ENCODE results near the gene ADAMTS19. TPM values are rescaled to one million over a fixed set of nuclear protein-coding genes. Genes with fewer than 3 reads are reported as not detected.
"Not testable (repeated sequence)": the region's sequence is repeated elsewhere in the genome, so short reads cannot be mapped to it uniquely, and the experiment has no call there.

The ADAMTS19 gene
- total RNA-seq, 2 experiments from 2014 or later = not detected

DNA sequence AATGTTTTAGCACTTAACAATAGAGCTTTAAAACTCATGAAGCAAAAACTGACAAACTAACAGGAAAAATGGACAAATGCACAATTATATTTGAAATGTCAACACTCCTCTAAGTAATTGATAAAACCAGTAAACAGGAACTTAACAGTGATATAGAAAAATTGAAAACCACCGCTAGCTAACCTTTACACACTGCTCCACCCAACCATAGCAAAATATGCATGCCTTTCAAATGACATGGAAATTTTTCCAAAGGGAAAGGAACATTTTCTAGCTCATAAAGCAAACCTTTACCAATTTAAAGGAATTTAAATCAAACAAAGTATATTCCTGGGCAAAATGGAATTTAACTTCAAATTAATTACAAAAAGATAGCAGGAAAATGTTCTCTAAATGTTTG lies 109.2 kb downstream of the ADAMTS19 start:
- Mint-ChIP-seq H3K4me1 (no peaks in the 10 kb centered on the region), H3K9me3 (no peaks in the 10 kb centered on the region), H3K27ac (no peak overlapping the region), H3K4me3 (no peak overlapping the region), H3K27me3 (no peaks in the 10 kb centered on the region), H3K36me3 (no peaks in the 10 kb centered on the region)
- POLR2A ChIA-PET = no interaction called here
- DNase-seq = no peak
- ATAC-seq (ENCODE audit: low read depth) = no peak

DNA sequence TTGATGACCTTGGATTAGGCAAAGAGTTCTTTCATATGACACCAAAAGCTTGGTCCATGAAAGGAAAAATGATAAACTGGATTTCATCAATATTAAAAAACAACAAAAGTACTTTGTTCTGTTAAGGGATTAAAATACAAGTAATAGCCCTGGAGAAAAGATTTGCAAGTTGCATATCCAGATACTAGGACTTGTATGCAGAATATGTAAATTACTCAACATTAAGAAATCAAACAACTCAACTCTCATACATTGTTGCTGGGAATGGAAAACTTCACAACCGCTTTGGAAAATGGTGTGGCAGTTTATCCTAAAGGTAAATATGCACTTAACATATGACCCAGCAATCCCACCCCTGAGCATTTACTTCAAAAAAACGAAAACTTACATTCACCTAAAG lies 112.0 kb downstream of the ADAMTS19 start:
- POLR2A ChIA-PET = no interaction called here
- H3K36me3 Mint-ChIP-seq = no peaks in the 10 kb centered on the region
- no peaks in the 10 kb centered on the region for H3K27me3 Mint-ChIP-seq

DNA sequence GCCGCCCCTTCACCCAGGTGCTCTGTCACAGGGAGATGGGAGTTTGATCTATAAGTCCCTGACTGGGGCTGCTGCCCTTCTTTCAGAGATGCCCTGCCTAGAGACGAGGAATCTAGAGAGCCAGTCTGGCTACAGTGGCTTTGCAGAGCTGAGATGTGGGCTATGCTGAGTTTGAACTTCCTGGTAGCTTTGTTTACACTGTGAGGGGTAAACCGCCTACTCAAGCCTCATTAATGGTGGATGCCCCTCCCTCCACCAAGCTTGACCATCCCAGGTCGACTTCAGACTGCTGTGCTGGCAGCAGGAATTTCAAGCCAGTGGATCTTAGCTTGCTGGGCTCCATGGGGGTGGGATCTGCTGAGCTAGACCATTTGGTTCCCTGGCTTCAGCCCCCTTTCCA lies 124.4 kb downstream of the ADAMTS19 start:
- H3K9me3 Mint-ChIP-seq; DNase-seq; H3K27me3 Mint-ChIP-seq; ATAC-seq (ENCODE audit: low read depth); H3K4me3 Mint-ChIP-seq; POLR2A ChIA-PET; H3K36me3 Mint-ChIP-seq; H3K4me1 Mint-ChIP-seq; H3K27ac Mint-ChIP-seq: not testable (repeated sequence)

More for the DNA sequence above, 112.0 kb downstream of the ADAMTS19 start:
- no peak overlapping the region for H3K27ac Mint-ChIP-seq
- H3K4me3 Mint-ChIP-seq = no peak overlapping the region
- H3K4me1 Mint-ChIP-seq = no peaks in the 10 kb centered on the region
- no peak for DNase-seq
- no peak for ATAC-seq (ENCODE audit: low read depth)
- H3K9me3 Mint-ChIP-seq = peaks cover 4% of the 10 kb centered on the region

DNA sequence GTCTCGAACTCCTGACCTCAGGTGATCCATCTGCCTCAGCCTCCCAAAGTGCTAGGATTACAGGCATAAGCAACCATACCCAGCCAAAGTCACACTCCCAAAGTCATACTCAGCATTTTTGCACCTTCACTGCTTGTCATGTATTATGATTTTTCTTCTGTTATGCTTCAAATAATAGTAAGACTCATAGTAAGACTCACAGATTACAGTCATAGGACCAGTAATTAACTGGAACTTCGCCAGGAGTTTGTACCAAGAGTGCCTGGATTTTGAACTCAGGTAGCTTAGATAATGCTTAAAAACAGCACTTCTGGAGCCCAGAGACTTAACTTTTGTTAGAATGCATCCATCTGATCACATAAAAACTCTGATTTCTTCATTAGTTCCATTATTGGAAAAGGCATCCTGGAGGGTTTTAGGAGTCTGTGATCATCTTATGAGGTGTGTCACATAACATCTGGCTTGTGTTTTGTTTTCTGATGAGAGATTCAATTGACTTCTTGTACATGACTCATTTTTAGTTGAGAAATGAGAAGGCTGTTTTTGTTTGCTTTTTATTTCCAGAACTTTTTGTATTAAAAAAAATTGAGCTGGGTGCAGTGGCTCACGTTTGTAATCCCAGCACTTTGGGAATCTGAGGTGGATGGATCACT lies 131.5 kb downstream of the ADAMTS19 start:
- no peaks in the 10 kb centered on the region for H3K27me3 Mint-ChIP-seq
- no peaks in the 10 kb centered on the region for H3K4me1 Mint-ChIP-seq
- no peaks in the 10 kb centered on the region for H3K9me3 Mint-ChIP-seq
- no peak for DNase-seq
- H3K4me3 Mint-ChIP-seq = no peak overlapping the region
- no peak for ATAC-seq (ENCODE audit: low read depth)
- H3K36me3 Mint-ChIP-seq = no peaks in the 10 kb centered on the region
- no peak overlapping the region for H3K27ac Mint-ChIP-seq
- POLR2A ChIA-PET = no interaction called here

DNA sequence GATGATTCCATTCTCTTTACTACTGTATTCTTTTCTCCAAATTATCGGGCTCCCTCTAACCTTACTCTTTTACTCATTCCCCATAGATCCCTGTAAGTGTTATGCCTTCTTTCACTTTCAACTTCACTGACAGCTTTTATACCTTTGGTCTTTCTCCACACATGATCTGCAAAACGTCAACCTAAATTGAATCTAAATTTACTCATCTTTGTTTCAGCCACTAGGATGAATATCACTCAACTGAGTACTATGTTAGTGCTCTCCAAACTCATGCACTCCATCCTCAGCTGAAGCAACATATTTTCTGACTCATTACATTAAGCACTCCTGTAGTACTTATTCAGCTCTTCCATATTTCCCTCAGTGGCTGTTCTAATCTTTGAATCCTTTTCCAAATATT lies 133.4 kb downstream of the ADAMTS19 start:
- Mint-ChIP-seq H3K4me3 (no peak overlapping the region), H3K4me1 (no peaks in the 10 kb centered on the region), H3K9me3 (no peaks in the 10 kb centered on the region), H3K27ac (no peak overlapping the region), H3K27me3 (no peaks in the 10 kb centered on the region), H3K36me3 (no peaks in the 10 kb centered on the region)
- DNase-seq (no peak), ATAC-seq (ENCODE audit: low read depth) (no peak)
- POLR2A ChIA-PET = no interaction called here

DNA sequence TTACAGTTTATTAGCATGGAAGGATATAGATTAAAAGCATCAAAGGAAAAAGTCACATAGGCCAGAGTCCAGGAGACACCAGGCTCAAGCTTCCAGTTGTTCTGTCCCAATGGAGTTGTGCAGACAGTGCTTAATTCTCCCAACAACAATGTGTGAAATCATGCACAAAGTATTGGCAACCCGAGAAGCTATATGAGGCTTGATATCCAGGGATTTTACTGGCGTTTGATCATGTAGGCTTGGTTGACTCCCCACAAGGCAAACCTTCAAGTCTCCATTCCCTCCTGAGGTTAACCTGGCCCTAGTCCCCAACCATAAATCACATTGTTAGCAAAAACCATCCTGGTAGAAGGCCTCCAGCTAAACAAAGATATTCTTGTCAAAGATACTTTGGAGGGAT lies 141.5 kb downstream of the ADAMTS19 start:
- Mint-ChIP-seq H3K4me3 (no peak overlapping the region), H3K4me1 (no peaks in the 10 kb centered on the region), H3K27me3 (no peaks in the 10 kb centered on the region), H3K27ac (no peak overlapping the region), H3K9me3 (no peaks in the 10 kb centered on the region), H3K36me3 (no peaks in the 10 kb centered on the region)
- DNase-seq (no peak), ATAC-seq (ENCODE audit: low read depth) (no peak)
- POLR2A ChIA-PET = no interaction called here

DNA sequence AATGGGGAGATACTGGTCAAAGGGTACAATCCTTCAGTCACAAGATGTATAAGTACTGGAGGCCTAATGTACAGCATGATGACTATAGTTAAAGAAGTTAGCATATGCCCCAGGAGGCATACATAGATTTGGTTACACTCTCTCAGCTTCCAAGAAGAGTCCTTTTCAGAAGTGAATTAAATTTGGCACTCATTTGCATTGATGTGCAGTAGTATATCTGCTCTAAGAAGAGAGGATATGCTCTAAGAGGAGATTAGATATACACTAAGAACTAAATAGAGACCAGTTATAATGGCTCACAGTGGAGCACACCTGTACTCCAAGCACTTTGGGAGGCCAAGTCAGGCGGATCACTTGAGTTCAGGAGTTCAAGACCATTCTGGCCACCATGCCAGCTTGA lies 148.3 kb downstream of the ADAMTS19 start:
- peaks cover 2% of the 10 kb centered on the region for H3K9me3 Mint-ChIP-seq
- DNase-seq = no peak
- no peaks in the 10 kb centered on the region for H3K36me3 Mint-ChIP-seq
- ATAC-seq (ENCODE audit: low read depth) = no peak
- H3K4me3 Mint-ChIP-seq = no peak overlapping the region
- POLR2A ChIA-PET = no interaction called here
- no peaks in the 10 kb centered on the region for H3K27me3 Mint-ChIP-seq
- no peak overlapping the region for H3K27ac Mint-ChIP-seq
- no peaks in the 10 kb centered on the region for H3K4me1 Mint-ChIP-seq

DNA sequence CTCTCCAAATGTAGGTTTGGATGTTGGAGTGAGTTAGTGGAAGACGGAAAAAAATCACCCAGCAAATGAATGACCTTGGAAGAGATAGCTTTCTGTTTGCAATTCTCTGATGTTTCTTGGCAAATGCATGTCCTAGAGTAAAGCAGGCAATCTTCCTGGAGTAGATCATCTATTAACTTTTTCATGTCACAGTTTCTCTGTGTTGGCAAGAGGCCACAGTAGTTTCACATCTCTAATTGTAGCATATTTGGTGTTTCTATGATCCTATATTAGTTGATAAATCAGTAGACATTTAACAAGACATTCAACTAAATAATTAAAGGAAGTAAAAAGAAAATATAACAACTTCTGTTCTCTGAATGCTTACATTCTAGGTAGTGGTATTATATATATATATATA lies 149.6 kb downstream of the ADAMTS19 start:
- H3K36me3 Mint-ChIP-seq = no peaks in the 10 kb centered on the region
- H3K27me3 Mint-ChIP-seq = no peaks in the 10 kb centered on the region
- H3K9me3 Mint-ChIP-seq = peaks cover 2% of the 10 kb centered on the region
- DNase-seq = no peak
- no peak for ATAC-seq (ENCODE audit: low read depth)
- no peak overlapping the region for H3K4me3 Mint-ChIP-seq
- H3K4me1 Mint-ChIP-seq = no peaks in the 10 kb centered on the region
- H3K27ac Mint-ChIP-seq = no peak overlapping the region
- POLR2A ChIA-PET = no interaction called here

DNA sequence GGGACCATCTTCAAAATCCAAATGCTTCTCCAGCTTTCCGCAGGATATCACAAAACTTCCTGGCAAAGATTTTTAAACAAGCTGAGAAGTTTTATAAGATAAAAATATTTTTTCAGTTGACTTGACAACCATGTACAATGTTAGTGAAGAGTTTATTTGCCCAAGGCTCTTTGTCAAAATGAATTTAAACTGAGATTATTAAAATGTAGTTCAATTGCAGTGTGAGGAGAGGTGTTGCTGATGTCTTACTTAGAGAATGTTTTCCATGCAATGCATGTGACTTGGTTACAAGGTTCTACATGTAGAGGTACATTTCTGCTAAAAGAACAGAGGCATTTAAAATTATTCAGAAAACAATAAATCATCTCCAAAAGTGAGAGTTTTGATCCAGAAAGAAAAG lies 156.4 kb downstream of the ADAMTS19 start:
- POLR2A ChIA-PET = no interaction called here
- H3K27ac Mint-ChIP-seq = no peak overlapping the region

DNA sequence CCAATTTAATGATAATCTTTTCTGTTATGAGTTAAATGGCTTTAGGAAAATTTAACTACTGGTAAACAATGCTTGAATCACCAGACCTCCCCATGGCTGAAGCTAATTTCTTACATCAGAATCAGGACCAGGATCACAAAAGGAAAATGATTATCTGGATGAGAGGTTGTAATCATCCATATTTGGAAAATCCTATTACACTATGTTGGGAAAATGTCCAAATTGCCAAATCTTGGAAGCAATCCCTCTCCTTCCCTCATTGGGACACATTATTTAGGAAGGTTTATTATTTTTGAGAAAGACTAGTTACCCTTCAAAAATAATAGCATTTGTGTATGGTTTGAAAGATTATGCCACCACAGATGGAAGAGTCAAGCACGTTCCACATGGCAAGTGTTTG lies 157.1 kb downstream of the ADAMTS19 start:
- Mint-ChIP-seq H3K36me3 (no peaks in the 10 kb centered on the region), H3K27me3 (no peaks in the 10 kb centered on the region), H3K27ac (no peak overlapping the region), H3K4me3 (no peak overlapping the region), H3K4me1 (no peaks in the 10 kb centered on the region), H3K9me3 (peaks cover 2% of the 10 kb centered on the region)
- POLR2A ChIA-PET = no interaction called here
- DNase-seq (no peak), ATAC-seq (ENCODE audit: low read depth) (no peak)

More for the DNA sequence above, 156.4 kb downstream of the ADAMTS19 start:
- Mint-ChIP-seq H3K4me3 (no peak overlapping the region), H3K36me3 (no peaks in the 10 kb centered on the region), H3K27me3 (no peaks in the 10 kb centered on the region), H3K9me3 (peaks cover 2% of the 10 kb centered on the region), H3K4me1 (no peaks in the 10 kb centered on the region)
- no peak for DNase-seq
- ATAC-seq (ENCODE audit: low read depth) = no peak

DNA sequence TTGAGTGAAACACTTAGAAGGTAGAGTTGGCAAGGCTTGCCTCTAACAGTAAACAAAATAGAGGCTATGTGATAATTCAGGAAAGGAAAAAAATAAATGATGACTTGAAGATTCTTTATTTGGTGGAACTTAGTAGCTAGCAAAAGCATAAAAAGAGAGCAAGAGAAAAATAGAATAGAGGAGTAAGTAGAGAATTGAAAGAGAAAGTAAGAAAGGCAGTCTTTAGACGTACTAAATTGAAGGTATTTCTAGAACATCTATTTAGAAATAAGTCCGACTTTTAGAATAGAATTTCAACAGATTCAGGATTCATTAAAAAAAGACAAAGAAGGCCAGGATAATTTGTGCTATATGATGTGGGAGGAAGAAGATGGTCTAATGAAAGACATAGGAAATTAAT lies 159.7 kb downstream of the ADAMTS19 start:
- H3K27me3 Mint-ChIP-seq = no peaks in the 10 kb centered on the region
- POLR2A ChIA-PET = no interaction called here
- no peak overlapping the region for H3K4me3 Mint-ChIP-seq
- no peaks in the 10 kb centered on the region for H3K36me3 Mint-ChIP-seq
- no peak overlapping the region for H3K27ac Mint-ChIP-seq
- no peak for ATAC-seq (ENCODE audit: low read depth)
- no peak for DNase-seq
- H3K4me1 Mint-ChIP-seq = no peaks in the 10 kb centered on the region
- peaks cover 1% of the 10 kb centered on the region for H3K9me3 Mint-ChIP-seq

DNA sequence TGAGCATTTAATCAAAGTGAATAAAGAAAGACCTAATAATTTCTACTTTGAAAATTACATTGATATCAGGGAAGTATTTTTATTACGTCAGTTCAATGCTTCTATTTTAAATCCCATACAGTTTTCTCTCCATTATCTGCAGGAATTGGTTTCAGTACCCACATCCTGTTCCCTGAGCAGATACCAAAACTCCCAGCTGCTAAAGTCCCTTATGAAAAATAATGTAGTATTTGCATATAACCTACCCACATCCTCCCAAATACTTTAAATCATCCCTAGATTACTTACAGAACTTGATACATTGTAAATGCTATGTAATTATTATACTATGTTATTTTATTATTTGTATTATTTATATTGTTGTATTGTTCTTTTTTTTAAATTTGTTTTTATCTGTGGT lies 162.4 kb downstream of the ADAMTS19 start:
- H3K27me3 Mint-ChIP-seq = no peaks in the 10 kb centered on the region
- H3K4me1 Mint-ChIP-seq = no peaks in the 10 kb centered on the region
- POLR2A ChIA-PET = no interaction called here
- H3K9me3 Mint-ChIP-seq = peaks cover 3% of the 10 kb centered on the region
- ATAC-seq (ENCODE audit: low read depth) (no peak), DNase-seq (no peak)
- no peak overlapping the region for H3K27ac Mint-ChIP-seq
- no peak overlapping the region for H3K4me3 Mint-ChIP-seq
- no peaks in the 10 kb centered on the region for H3K36me3 Mint-ChIP-seq

DNA sequence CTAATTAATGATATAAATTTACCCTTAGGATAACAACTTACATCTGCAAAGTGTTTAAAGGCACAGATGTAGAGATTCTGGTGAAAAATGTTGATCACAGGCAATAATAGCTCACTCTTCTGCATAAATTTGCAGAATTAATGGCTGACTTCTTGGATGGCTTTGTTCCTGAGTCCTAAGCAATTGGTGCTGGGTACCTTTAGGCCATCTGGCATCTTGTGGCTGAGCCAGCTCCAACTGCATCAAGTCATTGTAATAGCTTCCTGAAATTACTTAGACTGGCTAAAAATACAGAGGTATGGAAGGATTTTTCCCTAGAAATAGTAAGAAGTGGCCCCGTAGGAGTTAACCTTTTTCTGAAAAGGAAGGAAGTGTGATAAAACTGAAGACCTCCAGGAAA lies 169.5 kb downstream of the ADAMTS19 start:
- DNase-seq = no peak
- POLR2A ChIA-PET = no interaction called here
- no peaks in the 10 kb centered on the region for H3K4me1 Mint-ChIP-seq

DNA sequence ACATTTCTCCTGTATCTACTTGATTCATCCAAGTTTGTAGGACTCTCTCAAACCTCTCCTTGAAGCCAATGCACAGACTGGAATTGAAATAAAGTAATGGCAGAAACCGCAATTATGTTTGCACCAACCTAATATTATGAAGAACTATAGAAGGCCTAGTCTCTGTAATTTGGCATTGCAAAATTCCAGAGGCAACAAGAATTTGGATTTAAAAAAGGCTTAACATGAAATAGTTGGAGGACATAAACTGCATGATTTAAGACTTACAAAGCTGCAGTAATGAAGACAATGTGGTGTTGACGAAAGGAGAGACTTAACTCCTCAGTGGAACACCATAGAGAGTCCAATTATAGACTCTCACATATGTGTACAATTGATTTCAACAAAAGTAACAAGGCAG lies 170.0 kb downstream of the ADAMTS19 start:
- Mint-ChIP-seq H3K27ac (no peak overlapping the region), H3K9me3 (peaks cover 2% of the 10 kb centered on the region), H3K4me1 (no peaks in the 10 kb centered on the region), H3K4me3 (no peak overlapping the region), H3K36me3 (no peaks in the 10 kb centered on the region), H3K27me3 (no peaks in the 10 kb centered on the region)
- POLR2A ChIA-PET = no interaction called here
- ATAC-seq (ENCODE audit: low read depth) = no peak
- DNase-seq = no peak

More for the DNA sequence above, 169.5 kb downstream of the ADAMTS19 start:
- Mint-ChIP-seq H3K9me3 (peaks cover 5% of the 10 kb centered on the region), H3K27ac (no peak overlapping the region), H3K27me3 (no peaks in the 10 kb centered on the region), H3K4me3 (no peak overlapping the region), H3K36me3 (no peaks in the 10 kb centered on the region)
- no peak for ATAC-seq (ENCODE audit: low read depth)

DNA sequence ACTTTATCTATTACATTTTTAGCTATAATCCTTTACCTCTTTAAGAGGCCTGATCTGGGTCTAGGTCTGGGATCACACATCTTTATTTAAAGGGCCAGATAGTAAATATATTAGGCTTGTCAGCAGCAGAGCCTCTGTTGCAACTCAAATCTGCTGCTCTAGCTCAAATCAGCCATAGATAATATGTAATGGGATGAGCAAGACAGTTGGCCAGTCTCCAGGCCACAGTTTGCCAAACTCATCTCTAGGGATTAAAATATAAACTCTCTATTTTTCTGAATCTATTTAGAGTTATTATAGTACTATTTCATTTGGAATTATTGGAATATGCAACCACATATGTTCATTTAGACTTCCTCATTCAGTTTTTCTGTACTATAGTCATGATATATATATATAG lies 171.9 kb downstream of the ADAMTS19 start:
- no peaks in the 10 kb centered on the region for H3K27me3 Mint-ChIP-seq
- DNase-seq = no peak
- H3K4me3 Mint-ChIP-seq = no peak overlapping the region
- no peak overlapping the region for H3K27ac Mint-ChIP-seq
- POLR2A ChIA-PET = no interaction called here
- H3K4me1 Mint-ChIP-seq = no peaks in the 10 kb centered on the region
- peaks cover 2% of the 10 kb centered on the region for H3K9me3 Mint-ChIP-seq
- no peaks in the 10 kb centered on the region for H3K36me3 Mint-ChIP-seq
- ATAC-seq (ENCODE audit: low read depth) = no peak

Data from activated naive CD8-positive, alpha-beta T cell treated with anti-CD3 and anti-CD28 coated beads, Interleukin-2, amount 10 ng/mL, durations not matched to agents 7 days and 5 days (primary cell).